LNCAP (cell line): ENCODE measurements around the gene FGF11.
"Not testable (repeated sequence)": the region's sequence is repeated elsewhere in the genome, so short reads cannot be mapped to it uniquely, and the experiment has no call there.

Source experiments
- CTCF ChIP-seq: fragments of 450-650 bp; IDR thresholded peaks from 2 replicates; pipeline ENCODE4 v1.5.1; 2017; ENCODE audit warnings: mild to moderate bottlenecking

FGF11 gene

DNA sequence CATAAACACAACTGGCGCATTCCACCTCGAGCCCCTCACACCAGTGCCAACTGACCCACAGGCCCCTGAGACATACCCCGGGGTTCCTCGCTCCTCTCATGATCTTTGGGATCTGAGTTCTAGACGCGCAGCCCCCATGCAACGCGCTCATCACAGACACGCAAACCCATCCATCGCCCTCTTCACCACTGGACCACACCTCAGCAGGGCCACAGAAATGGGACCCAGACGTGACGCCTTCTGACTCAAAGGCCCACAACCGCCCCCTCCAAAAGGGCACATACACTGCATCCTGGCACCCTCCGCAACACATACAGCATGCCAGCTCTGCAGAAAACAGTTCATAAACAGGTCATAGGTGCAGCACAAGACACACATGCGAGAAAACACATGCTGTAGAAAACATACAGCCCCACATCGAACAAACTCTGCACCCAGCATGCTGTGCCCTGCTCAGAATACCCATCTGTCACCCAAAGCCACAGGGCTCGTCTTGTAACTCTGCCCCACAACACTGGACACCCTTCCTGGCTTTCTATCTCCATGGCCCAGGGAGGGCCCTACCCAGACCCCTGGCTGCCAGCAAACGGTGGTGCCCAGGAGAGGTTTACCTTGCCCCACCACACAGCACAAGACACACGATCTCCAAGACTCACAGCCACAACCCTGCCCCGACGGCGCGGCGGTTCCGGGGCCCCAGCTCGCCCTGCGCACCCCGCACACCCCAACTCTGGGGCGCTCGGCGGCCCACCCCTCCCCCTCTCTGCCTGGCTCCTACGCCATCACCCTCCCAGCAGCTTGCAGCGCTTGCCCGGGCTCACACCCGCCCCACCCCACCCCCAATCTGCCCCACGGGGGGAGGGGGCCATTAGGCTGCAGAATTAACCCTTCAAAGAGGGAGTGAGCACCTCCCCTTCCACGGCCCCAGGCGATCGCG, 39.2 kb downstream of the FGF11 start:
- TF ChIP-seq CTCF: no peak

GRCh38 chr17:7479213-7480088, 40.1 kb downstream of the FGF11 start, which contains the start of gene ZBTB4:
ZBTB4 (minus strand) TSS chr17:7479631; CDS start chr17:7466801, 12,830 bp downstream.
- no peak for TF ChIP-seq CTCF

DNA sequence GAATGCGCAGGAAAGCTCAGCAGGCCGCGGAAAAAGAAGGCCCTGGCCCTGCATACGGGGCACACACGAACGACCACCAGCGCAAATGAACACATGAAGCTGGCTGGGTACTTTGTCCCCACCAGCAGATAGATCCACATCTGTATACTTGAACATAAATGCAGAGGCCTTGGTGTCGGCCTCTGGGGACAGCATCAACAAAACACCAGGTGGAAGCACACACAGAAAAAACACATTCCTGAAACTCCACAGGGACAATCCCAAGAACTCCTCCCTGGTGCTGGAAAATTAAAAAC, 40.7 kb downstream of the FGF11 start:
- no peak for TF ChIP-seq CTCF

DNA sequence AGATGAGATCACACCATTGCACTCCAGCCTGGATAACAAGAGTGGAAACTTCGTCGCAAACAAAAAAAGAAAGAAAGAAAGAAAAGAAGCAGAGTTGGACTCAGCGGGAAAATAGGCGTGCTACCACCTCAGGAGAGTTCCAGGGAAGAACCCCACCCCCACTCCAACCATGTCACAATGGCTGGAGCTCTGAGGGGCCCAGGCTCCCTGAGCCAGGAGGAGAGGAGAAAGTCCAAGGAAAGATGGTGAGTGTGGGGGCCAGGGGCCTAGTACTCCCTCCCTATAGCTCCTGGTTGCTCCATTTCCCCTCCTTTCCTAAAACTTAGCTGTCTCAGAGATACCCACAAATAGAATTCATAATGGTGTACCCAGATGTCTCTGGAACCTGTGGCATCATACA, 42.0 kb downstream of the FGF11 start, which contains the start of gene SLC35G6:
Gene SLC35G6 (plus strand): TSS at position 172 of the 400 bp plus-strand sequence. CDS start 71 bp downstream, at position 243.
- TF ChIP-seq CTCF: not testable (repeated sequence)

DNA sequence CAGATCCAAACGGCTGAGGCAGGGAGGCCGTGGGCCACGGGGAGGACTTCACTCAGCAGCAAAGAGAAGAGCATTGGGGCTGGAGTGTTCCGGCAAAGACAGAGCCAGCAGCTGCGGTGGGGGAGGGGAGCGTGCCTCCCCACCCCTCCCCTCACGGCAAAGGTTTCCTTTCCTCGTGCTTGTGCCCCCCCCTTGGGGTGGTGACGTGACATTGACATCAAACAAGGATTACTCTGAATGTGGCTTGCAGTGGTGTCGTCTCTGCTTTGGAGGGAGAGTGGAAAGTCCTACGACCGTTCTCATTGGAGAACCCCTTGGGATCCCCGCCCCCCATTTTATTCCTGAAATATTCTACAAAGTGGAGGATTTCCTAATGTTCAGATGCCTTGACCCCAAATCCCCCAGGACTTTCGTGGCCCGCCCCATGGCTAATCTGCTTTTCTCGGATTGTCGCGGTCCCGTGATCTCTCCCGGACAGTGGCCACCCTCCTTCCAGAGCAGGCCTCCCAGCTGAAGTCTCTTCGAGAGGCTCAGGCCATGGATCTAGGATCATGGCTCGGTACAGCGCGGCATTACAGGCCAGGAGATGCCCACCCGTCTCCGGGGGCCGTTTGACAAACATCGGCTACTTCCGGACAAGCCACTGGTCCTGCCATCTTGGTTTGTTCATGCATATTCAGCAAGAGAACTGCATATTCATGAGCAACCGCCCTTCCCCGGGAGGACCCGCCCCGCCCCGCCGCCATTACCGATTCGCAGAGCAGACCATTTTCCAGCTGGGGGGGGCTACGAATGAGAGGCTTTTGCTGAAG, 44.1 kb downstream of the FGF11 start:
- TF ChIP-seq CTCF: no peak

- TF ChIP-seq CTCF: no peak
Observed at GRCh38 chr17:7484067-7484918, 45.0 kb downstream of the FGF11 start, which contains the start of gene POLR2A. POLR2A (plus strand) TSS chr17:7484366.
